PC-9 (cell line): ENCODE data around the gene FCMR. TPM values are rescaled to one million over a fixed set of nuclear protein-coding genes. Genes with fewer than 3 reads are reported as not detected.

Experiments used
- BruUV-seq: library from RNA; stranded (reverse); fragments of 400-500 nt; replicated peaks from 2 replicates; lab custom pipeline; 2021; lab: Mats Ljungman, UMichigan
- CTCF ChIA-PET: fragments of 300-600 bp; sonication (Branson Sonifier 250); formaldehyde crosslinking; loops from one replicate; lab custom pipeline; 2022; ENCODE audit warnings: antibody characterized with exemption; lab: Charles Lee
- POLR2A ChIA-PET: fragments of 300-600 bp; sonication (Branson Sonifier 250); formaldehyde crosslinking; loops from one replicate; lab custom pipeline; 2022; ENCODE audit warnings: antibody characterized with exemption; ENCODE audit not compliant: unreplicated experiment; lab: Charles Lee
- DNase-seq, 2 experiments: peaks; one replicate each; pipeline versions ENCODE4 v3.0.0 to v3.0.0-alpha.2; 2015 to 2022; ENCODE audit warnings: mixed read lengths in 1 of 2
- H2AFZ ChIP-seq: fragments of 200-600 bp; sonication (generic); 2 replicates; pipeline ENCODE4 v1.8.1; 2017; ENCODE audit warnings: antibody characterized with exemption
- H3F3A ChIP-seq: fragments of 200-600 bp; sonication (generic); 2 replicates; pipeline ENCODE4 v1.8.1; 2017; ENCODE audit warnings: antibody characterized with exemption, mild to moderate bottlenecking, low read depth; ENCODE audit not compliant: insufficient read depth
- H3K27ac ChIP-seq: fragments of 200-600 bp; sonication (generic); 2 replicates; pipeline ENCODE4 v1.6.1; 2016; ENCODE audit warnings: mixed run types
- H3K27me3 ChIP-seq: fragments of 200-600 bp; sonication (generic); 2 replicates; pipeline ENCODE4 v1.6.1; 2016; ENCODE audit warnings: low read depth, mixed run types; ENCODE audit not compliant: insufficient read depth
- H3K36me3 ChIP-seq: fragments of 200-600 bp; sonication (generic); 2 replicates; pipeline ENCODE4 v1.6.1; 2016; ENCODE audit warnings: low read depth, mixed run types
- H3K4me1 ChIP-seq: fragments of 200-600 bp; sonication (generic); replicated peaks from 2 replicates; pipeline ENCODE4 v1.6.1; 2016; ENCODE audit warnings: mixed run types; ENCODE audit not compliant: insufficient read depth
- H3K4me2 ChIP-seq: fragments of 200-600 bp; sonication (generic); 2 replicates; pipeline ENCODE4 v1.6.1; 2017; ENCODE audit warnings: mixed run types
- H3K4me3 ChIP-seq: fragments of 200-600 bp; sonication (generic); 2 replicates; pipeline ENCODE4 v1.6.1; 2016; ENCODE audit warnings: mixed run types
- H3K79me2 ChIP-seq: fragments of 200-600 bp; sonication (generic); 2 replicates; pipeline ENCODE4 v1.6.1; 2017; ENCODE audit warnings: low read depth, mixed run types
- H3K9me2 ChIP-seq: fragments of 200-600 bp; sonication (generic); 2 replicates; pipeline ENCODE4 v1.8.1; 2017; ENCODE audit warnings: mild to moderate bottlenecking; ENCODE audit not compliant: insufficient read depth
- H3K9me3 ChIP-seq: fragments of 200-600 bp; sonication (generic); 2 replicates; pipeline ENCODE4 v1.8.1; 2016; ENCODE audit warnings: low read depth; ENCODE audit not compliant: insufficient read depth
- H4K20me1 ChIP-seq: fragments of 200-600 bp; sonication (generic); 2 replicates; pipeline ENCODE4 v1.8.1; 2017; ENCODE audit not compliant: insufficient read depth
- EZH2 ChIP-seq: fragments of 200-600 bp; sonication (generic); IDR thresholded peaks from 2 replicates; pipeline ENCODE4 v1.8.0; 2017; ENCODE audit warnings: antibody characterized with exemption, low read depth
- intact Hi-C: fragments of 100-400 bp; cut with micrococcal nuclease; formaldehyde crosslinking; loops from one replicate; pipeline ENCODE4 v1.10.0; 2022; ENCODE audit not compliant: unreplicated experiment
- total RNA-seq: library from RNA; stranded (reverse); gene quantifications from 2 replicates; pipeline ENCODE4 v1.2.3, GENCODE V29; 2021
- TF ChIP-seq, protein P1 (sequence below): fragments of 200-600 bp; sonication (generic); conservative IDR thresholded peaks from 2 replicates; pipeline ENCODE4 v1.6.1; 2017; ENCODE audit warnings: mixed run types, antibody characterized with exemption, mild to moderate bottlenecking, moderate library complexity

The FCMR gene
- total RNA-seq, 1 experiment from 2014 or later = 1.2 TPM

GRCh38 chr1:206897175-206897574, 24.6 kb downstream of the FCMR start, which contains the start of gene IL24:
Gene IL24, plus strand, starts transcription at chr1:206897443. Its CDS starts 390 bp downstream, at chr1:206897833.
- no TSS peak for BruUV-seq
- no peaks in the 10 kb centered on the region for H4K20me1 ChIP-seq

DNA sequence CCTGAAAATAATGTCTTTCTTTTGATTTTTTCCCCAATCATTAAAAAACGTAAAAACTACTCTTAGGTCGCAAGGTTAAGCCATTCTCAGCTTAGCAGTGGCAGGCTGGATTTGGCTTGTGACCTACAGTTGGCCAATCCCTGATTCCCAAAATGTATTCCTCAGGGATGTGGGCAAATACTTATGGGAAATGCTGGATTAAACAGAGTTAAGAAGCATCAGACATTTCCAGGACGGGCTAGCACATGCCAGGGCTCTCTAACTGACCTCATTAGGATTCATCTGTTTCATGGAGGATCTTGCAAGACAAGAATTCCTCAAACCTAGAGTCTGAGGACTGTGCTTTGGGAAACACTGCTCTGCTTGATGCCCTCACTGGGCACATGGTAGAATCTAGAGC, 25.5 kb downstream of the FCMR start:
- Histone ChIP-seq H3K4me1 (peaks cover 37% of the 10 kb centered on the region), H3K4me3 (no peak overlapping the region), H3K27ac (no peak overlapping the region), H3K36me3 (no peaks in the 10 kb centered on the region), H3F3A (peaks cover 15% of the 10 kb centered on the region; the same call in 1 of the 2 replicates), H4K20me1 (no peaks in the 10 kb centered on the region), H3K27me3 (no peaks in the 10 kb centered on the region), H3K9me2 (no peaks in the 10 kb centered on the region), H3K4me2 (peak overlapping the region; percentile 56; the same call in 1 of the 2 replicates), H2AFZ (no peak overlapping the region), H3K79me2 (no peaks in the 10 kb centered on the region), H3K9me3 (no peaks in the 10 kb centered on the region)
- CTCF ChIA-PET = interaction anchor here (0.5 kb wide), 1 partner anchor 13 kb away, joined by 10 read pairs; no protein-coding TSS in a partner anchor
- intact Hi-C loops = no loop called here
- no peak for TF ChIP-seq EZH2
- TF ChIP-seq, protein P1, sequence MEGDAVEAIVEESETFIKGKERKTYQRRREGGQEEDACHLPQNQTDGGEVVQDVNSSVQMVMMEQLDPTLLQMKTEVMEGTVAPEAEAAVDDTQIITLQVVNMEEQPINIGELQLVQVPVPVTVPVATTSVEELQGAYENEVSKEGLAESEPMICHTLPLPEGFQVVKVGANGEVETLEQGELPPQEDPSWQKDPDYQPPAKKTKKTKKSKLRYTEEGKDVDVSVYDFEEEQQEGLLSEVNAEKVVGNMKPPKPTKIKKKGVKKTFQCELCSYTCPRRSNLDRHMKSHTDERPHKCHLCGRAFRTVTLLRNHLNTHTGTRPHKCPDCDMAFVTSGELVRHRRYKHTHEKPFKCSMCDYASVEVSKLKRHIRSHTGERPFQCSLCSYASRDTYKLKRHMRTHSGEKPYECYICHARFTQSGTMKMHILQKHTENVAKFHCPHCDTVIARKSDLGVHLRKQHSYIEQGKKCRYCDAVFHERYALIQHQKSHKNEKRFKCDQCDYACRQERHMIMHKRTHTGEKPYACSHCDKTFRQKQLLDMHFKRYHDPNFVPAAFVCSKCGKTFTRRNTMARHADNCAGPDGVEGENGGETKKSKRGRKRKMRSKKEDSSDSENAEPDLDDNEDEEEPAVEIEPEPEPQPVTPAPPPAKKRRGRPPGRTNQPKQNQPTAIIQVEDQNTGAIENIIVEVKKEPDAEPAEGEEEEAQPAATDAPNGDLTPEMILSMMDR = no peak
- DNase-seq = no peak
- POLR2A ChIA-PET = no interaction called here
- no TSS peak for BruUV-seq

More at GRCh38 chr1:206897175-206897574, 24.6 kb downstream of the FCMR start, which contains the start of gene IL24:
- no peaks in the 10 kb centered on the region for H3K27me3 ChIP-seq
- POLR2A ChIA-PET = no interaction called here
- H3K4me2 ChIP-seq = peak within 1 kb of the TSS; percentile 63
- no peak within 1 kb of the TSS for H3K27ac ChIP-seq
- peaks cover 15% of the 10 kb centered on the region; the same call in 1 of the 2 replicates for H3F3A ChIP-seq
- no peaks in the 10 kb centered on the region for H3K79me2 ChIP-seq
- no peaks in the 10 kb centered on the region for H3K9me2 ChIP-seq
- intact Hi-C loops = no loop called here
- H3K9me3 ChIP-seq = no peaks in the 10 kb centered on the region
- no peak for DNase-seq
- no peak within 1 kb of the TSS; the same call in 1 of the 2 replicates for H3K4me3 ChIP-seq
- CTCF ChIA-PET = no interaction called here
- H3K4me1 ChIP-seq = peaks cover 37% of the 10 kb centered on the region
- no peaks in the 10 kb centered on the region for H3K36me3 ChIP-seq
- no peak within 1 kb of the TSS for H2AFZ ChIP-seq
- TF ChIP-seq EZH2 = no peak
- TF ChIP-seq, protein P1 = no peak

DNA sequence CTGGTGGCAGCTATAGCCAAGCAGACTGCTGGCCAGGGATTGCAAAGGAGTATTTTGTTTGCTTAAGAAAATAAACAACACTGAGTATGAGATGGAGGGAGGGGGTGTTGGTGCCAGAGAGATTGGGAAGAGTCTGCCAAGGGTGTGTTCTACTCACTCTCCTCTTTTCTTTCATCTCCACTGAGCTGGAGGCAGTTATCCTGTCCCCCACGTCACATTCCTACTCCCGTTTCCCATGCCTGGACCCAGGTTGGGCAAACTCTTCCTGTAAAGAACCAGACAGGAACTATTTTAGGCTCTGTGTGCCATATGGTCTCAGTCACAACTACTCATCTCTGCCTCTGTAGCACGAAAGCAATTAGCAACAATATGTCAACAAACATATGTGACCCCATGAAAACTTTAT, 25.9 kb downstream of the FCMR start:
- Histone ChIP-seq H3K9me3 (no peaks in the 10 kb centered on the region), H3K79me2 (no peaks in the 10 kb centered on the region), H3K4me1 (peaks cover 37% of the 10 kb centered on the region), H3K9me2 (no peaks in the 10 kb centered on the region), H2AFZ (peak overlapping the region; percentile 65; the same call in 1 of the 2 replicates), H4K20me1 (no peaks in the 10 kb centered on the region), H3K27me3 (no peaks in the 10 kb centered on the region), H3K4me3 (no peak overlapping the region), H3K36me3 (no peaks in the 10 kb centered on the region), H3K4me2 (peak overlapping the region; percentile 56), H3K27ac (peak overlapping the region; percentile 24; the same call in 1 of the 2 replicates), H3F3A (peaks cover 15% of the 10 kb centered on the region; the same call in 1 of the 2 replicates)
- CTCF ChIA-PET = interaction anchor here (0.5 kb wide), 1 partner anchor 13 kb away, joined by 10 read pairs; no protein-coding TSS in a partner anchor
- POLR2A ChIA-PET = interaction anchor here (0.6 to 0.7 kb wide), 4 partner anchors 32 to 373 kb away, joined by 3 to 8 read pairs (median 3); no protein-coding TSS in a partner anchor
- intact Hi-C loops = loop anchor here (1.0 kb wide), 1 partner anchor 9 kb away; no protein-coding TSS in a partner anchor
- TF ChIP-seq, protein P1 = no peak
- TF ChIP-seq EZH2 = no peak
- peak in 1 of 2 experiments; percentile 27 for DNase-seq
- no TSS peak for BruUV-seq
